ENCODE data around the gene CIPC.

CIPC gene

GRCh38 chr14:77097700-77098528 lies at the start of gene CIPC:
Gene CIPC (plus strand): TSS chr14:77098258. CDS start chr14:77105709, 7,451 bp downstream.
- Mint-ChIP-seq H3K4me1 (ENCODE audit: low read depth) (peaks cover 47% of the 10 kb centered on the region), H3K27ac (peak within 1 kb of the TSS; percentile 96), H3K4me3 (peak within 1 kb of the TSS; percentile 98), H3K36me3 (no peaks in the 10 kb centered on the region), H3K9me3 (ENCODE audit: low read depth) (no peaks in the 10 kb centered on the region), H3K27me3 (no peaks in the 10 kb centered on the region)

GRCh38 chr14:77051116-77051515 lies 46.9 kb upstream of the CIPC start:
- H3K27ac Mint-ChIP-seq, result no peak overlapping the region
- H3K9me3 Mint-ChIP-seq (ENCODE audit: low read depth), result no peaks in the 10 kb centered on the region
- no peak overlapping the region for H3K4me3 Mint-ChIP-seq
- H3K27me3 Mint-ChIP-seq, result no peaks in the 10 kb centered on the region
- no peaks in the 10 kb centered on the region for H3K36me3 Mint-ChIP-seq
- peaks cover 17% of the 10 kb centered on the region for H3K4me1 Mint-ChIP-seq (ENCODE audit: low read depth)

DNA sequence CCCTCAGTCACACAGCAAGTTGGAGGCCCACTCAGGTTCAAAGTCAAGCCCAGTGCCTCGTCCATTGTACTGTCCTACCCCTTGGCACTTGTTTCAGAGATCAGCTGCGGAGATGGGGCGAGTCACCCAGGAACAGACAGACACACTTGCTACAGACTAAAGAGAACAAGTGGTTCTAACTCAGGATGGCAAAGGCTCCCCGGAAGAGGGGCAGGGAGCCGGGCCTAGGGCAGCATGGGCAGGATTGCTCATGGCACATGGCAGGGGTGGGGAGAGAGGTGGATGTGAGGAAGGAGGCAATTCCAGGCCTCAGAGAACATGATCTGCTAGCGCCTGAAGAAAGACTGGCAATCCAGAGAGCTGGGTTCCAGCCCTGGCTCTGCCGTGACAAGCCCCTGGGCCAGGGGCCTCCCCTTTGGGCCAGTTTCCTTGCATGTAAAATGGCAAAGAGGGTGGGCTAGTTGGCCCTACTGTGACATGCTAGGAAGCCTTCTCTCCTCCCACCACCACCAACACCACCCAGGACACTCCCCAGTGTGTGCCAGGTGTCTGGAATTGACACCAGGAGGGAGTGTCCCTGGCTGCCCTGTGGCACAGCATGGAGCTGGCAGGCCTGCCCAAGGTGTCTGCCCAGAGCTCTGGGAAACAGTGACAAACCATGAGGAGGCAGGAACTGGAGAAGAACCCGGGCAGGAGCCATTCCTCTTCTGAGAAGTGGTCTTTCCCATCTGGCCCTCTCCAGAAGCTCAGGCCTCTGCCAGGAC lies 45.6 kb upstream of the CIPC start:
- Mint-ChIP-seq H3K9me3 (ENCODE audit: low read depth) (no peaks in the 10 kb centered on the region), H3K36me3 (no peaks in the 10 kb centered on the region), H3K4me3 (no peak overlapping the region), H3K4me1 (ENCODE audit: low read depth) (peaks cover 9% of the 10 kb centered on the region), H3K27ac (no peak overlapping the region), H3K27me3 (no peaks in the 10 kb centered on the region)

DNA sequence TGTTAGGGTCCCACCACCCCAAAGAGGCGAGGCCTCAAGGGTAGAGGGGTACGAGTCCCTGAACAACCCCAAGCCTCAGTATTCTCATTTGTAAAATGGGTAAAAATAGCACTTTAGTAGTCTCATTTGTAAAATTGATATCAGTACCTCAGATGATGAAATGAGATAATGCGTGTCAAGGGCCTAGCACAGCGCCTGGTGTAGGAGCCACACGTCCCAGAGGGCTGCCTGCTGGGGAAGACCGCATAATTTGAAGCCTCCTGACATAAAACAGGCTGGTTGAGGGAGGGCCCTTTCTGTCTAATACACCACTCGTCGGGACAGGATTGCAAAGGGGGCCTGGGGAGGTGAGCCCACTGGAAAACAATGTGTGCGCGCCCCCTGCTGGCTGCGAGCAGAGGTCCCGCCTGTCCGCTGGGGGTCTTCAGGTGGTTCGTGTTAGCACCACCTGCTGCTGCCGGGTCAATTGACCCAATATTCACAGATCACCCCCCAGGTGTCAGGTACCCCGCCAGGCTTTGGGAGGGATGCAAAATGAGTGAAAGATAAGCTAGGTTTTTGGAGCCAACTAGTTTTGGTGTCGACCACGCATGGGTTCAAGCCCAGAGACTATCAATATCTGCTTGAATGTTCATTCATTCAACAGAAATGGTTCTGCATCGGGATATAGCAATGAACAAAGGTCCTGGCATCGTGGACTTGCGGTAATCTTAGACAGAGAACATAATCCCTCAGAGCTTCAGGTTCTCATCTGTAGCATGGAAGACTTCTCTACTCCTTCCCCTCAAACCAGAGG lies 44.8 kb upstream of the CIPC start:
- H3K9me3 Mint-ChIP-seq (ENCODE audit: low read depth), result no peaks in the 10 kb centered on the region
- no peaks in the 10 kb centered on the region for H3K27me3 Mint-ChIP-seq
- no peak overlapping the region for H3K27ac Mint-ChIP-seq
- no peak overlapping the region for H3K4me3 Mint-ChIP-seq
- no peaks in the 10 kb centered on the region for H3K36me3 Mint-ChIP-seq
- H3K4me1 Mint-ChIP-seq (ENCODE audit: low read depth), result peaks cover 8% of the 10 kb centered on the region

GRCh38 chr14:77055306-77055705 lies 42.8 kb upstream of the CIPC start:
- no peaks in the 10 kb centered on the region for H3K27me3 Mint-ChIP-seq
- peaks cover 8% of the 10 kb centered on the region for H3K4me1 Mint-ChIP-seq (ENCODE audit: low read depth)
- no peak overlapping the region for H3K27ac Mint-ChIP-seq
- H3K9me3 Mint-ChIP-seq (ENCODE audit: low read depth), result no peaks in the 10 kb centered on the region
- H3K4me3 Mint-ChIP-seq, result no peak overlapping the region
- H3K36me3 Mint-ChIP-seq, result no peaks in the 10 kb centered on the region

DNA sequence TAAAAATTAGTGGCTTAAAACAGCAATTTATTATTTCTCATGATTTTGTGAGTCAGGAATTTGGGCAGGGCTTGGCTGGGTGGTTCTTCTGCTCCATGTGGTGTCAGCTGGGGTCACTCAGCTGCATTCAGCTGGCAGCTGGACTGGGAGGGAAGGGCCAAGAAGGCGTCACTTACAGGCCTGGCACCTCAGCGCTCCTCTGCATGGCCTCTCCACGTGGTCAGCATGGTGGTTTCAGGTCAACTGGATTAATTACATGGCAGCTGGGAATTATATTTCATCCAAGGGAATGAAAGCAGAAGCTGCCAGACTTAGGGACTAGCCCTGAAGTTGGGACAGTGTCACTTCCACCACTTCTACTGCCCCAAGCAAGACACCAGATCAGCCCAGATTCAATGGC lies 42.1 kb upstream of the CIPC start:
- H3K36me3 Mint-ChIP-seq, result no peaks in the 10 kb centered on the region
- no peaks in the 10 kb centered on the region for H3K27me3 Mint-ChIP-seq
- H3K4me3 Mint-ChIP-seq, result no peak overlapping the region
- H3K9me3 Mint-ChIP-seq (ENCODE audit: low read depth), result no peaks in the 10 kb centered on the region
- peaks cover 8% of the 10 kb centered on the region for H3K4me1 Mint-ChIP-seq (ENCODE audit: low read depth)
- H3K27ac Mint-ChIP-seq, result no peak overlapping the region

GRCh38 chr14:77058117-77058516 lies 39.9 kb upstream of the CIPC start:
- H3K27me3 Mint-ChIP-seq, result no peaks in the 10 kb centered on the region
- H3K9me3 Mint-ChIP-seq (ENCODE audit: low read depth), result no peaks in the 10 kb centered on the region
- no peaks in the 10 kb centered on the region for H3K36me3 Mint-ChIP-seq
- no peak overlapping the region for H3K27ac Mint-ChIP-seq
- H3K4me1 Mint-ChIP-seq (ENCODE audit: low read depth), result peaks cover 5% of the 10 kb centered on the region
- H3K4me3 Mint-ChIP-seq, result no peak overlapping the region

DNA sequence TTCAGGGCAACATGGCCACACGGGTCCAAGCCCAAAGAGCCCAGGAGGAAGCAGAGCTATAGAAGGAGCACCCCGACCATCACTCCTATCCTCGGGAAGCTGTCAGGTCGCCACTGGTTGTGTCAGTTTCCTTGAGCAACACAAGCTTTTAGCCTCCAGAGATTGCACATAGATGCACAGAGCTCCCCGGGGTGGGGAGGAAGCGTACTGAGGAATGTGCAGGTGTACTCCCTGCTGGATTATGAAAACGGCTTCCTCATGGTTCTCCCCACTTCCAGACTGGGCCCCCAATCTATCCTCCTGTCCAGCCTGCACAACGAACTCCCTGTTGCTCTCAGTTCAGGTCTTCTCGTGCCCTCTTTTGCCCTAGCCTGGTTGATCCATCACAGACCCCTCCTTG lies 39.3 kb upstream of the CIPC start:
- Mint-ChIP-seq H3K4me1 (ENCODE audit: low read depth) (peaks cover 3% of the 10 kb centered on the region), H3K9me3 (ENCODE audit: low read depth) (no peaks in the 10 kb centered on the region), H3K27ac (no peak overlapping the region), H3K36me3 (no peaks in the 10 kb centered on the region), H3K4me3 (no peak overlapping the region), H3K27me3 (no peaks in the 10 kb centered on the region)

DNA sequence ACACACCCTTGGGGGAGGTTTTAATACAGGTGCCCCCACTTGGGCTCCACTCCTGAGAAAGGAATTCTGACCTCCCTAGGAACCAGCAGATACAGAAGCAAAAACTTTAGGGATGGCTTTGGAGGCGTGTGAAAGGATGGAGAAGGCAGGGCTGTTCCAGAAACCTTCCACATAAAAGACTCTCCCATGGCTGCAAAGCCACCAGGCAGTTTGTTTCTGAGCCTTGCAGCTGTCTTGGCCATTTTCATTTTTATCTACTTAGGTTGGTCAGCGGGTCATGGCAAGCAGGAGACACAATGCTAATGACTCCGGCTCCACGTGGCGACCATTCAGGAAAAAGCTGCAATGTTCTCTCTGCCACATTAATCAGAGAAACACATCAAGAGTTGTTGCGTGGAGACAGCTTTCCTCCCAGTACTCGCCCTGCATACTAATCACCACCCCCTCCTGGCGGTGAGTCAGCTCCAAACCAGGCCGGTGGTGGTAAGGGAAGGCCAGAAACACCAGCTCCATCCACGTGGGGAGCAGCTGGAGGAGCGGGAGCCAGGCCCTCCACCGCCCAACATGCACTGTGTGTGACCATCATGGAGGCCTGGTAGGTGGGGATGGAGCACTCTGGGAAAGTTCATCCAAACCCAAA lies 38.7 kb upstream of the CIPC start:
- Mint-ChIP-seq H3K4me1 (ENCODE audit: low read depth) (peaks cover 3% of the 10 kb centered on the region), H3K27ac (no peak overlapping the region), H3K9me3 (ENCODE audit: low read depth) (no peaks in the 10 kb centered on the region), H3K27me3 (no peaks in the 10 kb centered on the region), H3K4me3 (no peak overlapping the region), H3K36me3 (no peaks in the 10 kb centered on the region)

GRCh38 chr14:77061630-77062257 lies 36.3 kb upstream of the CIPC start:
- no peaks in the 10 kb centered on the region for H3K36me3 Mint-ChIP-seq
- no peaks in the 10 kb centered on the region for H3K27me3 Mint-ChIP-seq

GRCh38 chr14:77062261-77062660 lies 35.8 kb upstream of the CIPC start:
- Mint-ChIP-seq H3K4me3 (no peak overlapping the region), H3K4me1 (ENCODE audit: low read depth) (no peaks in the 10 kb centered on the region), H3K9me3 (ENCODE audit: low read depth) (no peaks in the 10 kb centered on the region), H3K27me3 (no peaks in the 10 kb centered on the region), H3K36me3 (no peaks in the 10 kb centered on the region), H3K27ac (no peak overlapping the region)

More at GRCh38 chr14:77061630-77062257, 36.3 kb upstream of the CIPC start:
- no peak overlapping the region for H3K27ac Mint-ChIP-seq
- H3K4me1 Mint-ChIP-seq (ENCODE audit: low read depth), result no peaks in the 10 kb centered on the region
- H3K9me3 Mint-ChIP-seq (ENCODE audit: low read depth), result no peaks in the 10 kb centered on the region
- H3K4me3 Mint-ChIP-seq, result no peak overlapping the region

DNA sequence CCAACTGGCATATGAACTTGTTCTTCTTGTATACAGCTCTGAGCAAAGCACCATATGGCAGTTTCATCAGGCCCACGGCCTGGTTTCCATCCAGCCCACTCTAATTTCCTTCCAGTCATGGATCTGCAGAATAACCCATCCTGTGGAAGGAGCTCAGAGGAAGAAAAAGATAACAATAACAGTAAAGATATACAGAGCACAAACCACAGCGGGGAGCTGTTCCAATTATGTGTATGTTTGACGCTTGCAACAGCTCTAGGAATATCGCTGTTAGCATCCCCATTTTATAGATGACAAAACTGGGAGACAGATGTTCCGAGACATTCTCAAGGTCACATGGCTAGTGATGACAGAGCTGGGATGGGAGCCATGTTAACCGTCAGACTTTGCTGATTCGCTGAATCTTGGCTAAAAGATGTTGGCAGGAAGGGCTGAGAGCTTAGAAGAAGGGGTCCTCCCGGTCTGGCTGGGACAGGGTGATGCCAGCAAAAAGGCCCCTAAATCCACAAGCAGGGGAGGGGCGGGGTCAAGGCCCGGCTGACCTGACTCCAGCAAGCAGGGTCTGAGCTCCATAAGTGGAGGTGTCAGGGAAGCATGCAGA lies 34.4 kb upstream of the CIPC start:
- Mint-ChIP-seq H3K9me3 (ENCODE audit: low read depth) (no peaks in the 10 kb centered on the region), H3K4me1 (ENCODE audit: low read depth) (no peaks in the 10 kb centered on the region), H3K4me3 (no peak overlapping the region), H3K36me3 (no peaks in the 10 kb centered on the region), H3K27ac (no peak overlapping the region), H3K27me3 (peaks cover 2% of the 10 kb centered on the region)

GRCh38 chr14:77064521-77065178 lies 33.4 kb upstream of the CIPC start:
- Mint-ChIP-seq H3K9me3 (ENCODE audit: low read depth) (no peaks in the 10 kb centered on the region), H3K4me3 (no peak overlapping the region), H3K27ac (no peak overlapping the region), H3K36me3 (no peaks in the 10 kb centered on the region), H3K4me1 (ENCODE audit: low read depth) (no peaks in the 10 kb centered on the region), H3K27me3 (peaks cover 2% of the 10 kb centered on the region)
